Astrocyte of the cerebellum (primary cell): ENCODE data around the gene NRROS.

ENCODE experiments used
- DNase-seq: peaks from one replicate; pipeline ENCODE4 v3.0.0-alpha.2; 2011; ENCODE audit warnings: low read depth
- H3K4me3 ChIP-seq: 2 replicates; pipeline ENCODE4 v1.5.1; 2011; ENCODE audit warnings: mild to moderate bottlenecking, low read depth, low read length, moderate library complexity
- CTCF ChIP-seq: IDR thresholded peaks from 2 replicates; pipeline ENCODE4 v1.5.1; 2012; ENCODE audit warnings: low read length, low read depth, moderate library complexity, mild to moderate bottlenecking; ENCODE audit errors: missing control alignments
- in situ Hi-C: cut with HindIII; loops from 2 replicates; pipeline ENCODE4 v1.10.0; 2017; ENCODE audit warnings: low sequenced_read_pairs

The NRROS gene

GRCh38 chr3:196624907-196625306, 14.6 kb upstream of the NRROS start:
- H3K4me3 ChIP-seq: no peak overlapping the region
- TF ChIP-seq CTCF: no peak
- in situ Hi-C loops: no loop called here
- DNase-seq: no peak

- in situ Hi-C loops: no loop called here
- no peak for TF ChIP-seq CTCF
- no peak for DNase-seq
- no peak overlapping the region for H3K4me3 ChIP-seq
Measured at GRCh38 chr3:196625331-196625730, 14.2 kb upstream of the NRROS start.

- no peak overlapping the region for H3K4me3 ChIP-seq
- TF ChIP-seq CTCF: no peak
- in situ Hi-C loops: no loop called here
- DNase-seq: no peak
Measured at GRCh38 chr3:196627918-196628231, 11.6 kb upstream of the NRROS start.

GRCh38 chr3:196629228-196629627, 10.3 kb upstream of the NRROS start:
- in situ Hi-C loops: no loop called here
- no peak overlapping the region for H3K4me3 ChIP-seq
- no peak for DNase-seq
- TF ChIP-seq CTCF: no peak

GRCh38 chr3:196631682-196632045, 7.8 kb upstream of the NRROS start:
- in situ Hi-C loops: loop anchor here (10.0 kb wide), 1 partner anchor 63 kb away; no protein-coding TSS in a partner anchor
- TF ChIP-seq CTCF: no peak
- no peak for DNase-seq
- H3K4me3 ChIP-seq: peak overlapping the region; percentile 56

GRCh38 chr3:196632046-196632751, 7.3 kb upstream of the NRROS start:
- in situ Hi-C loops: loop anchor here (10.0 kb wide), 1 partner anchor 63 kb away; no protein-coding TSS in a partner anchor
- no peak for TF ChIP-seq CTCF

More at GRCh38 chr3:196632046-196632751, 7.3 kb upstream of the NRROS start:
- peak overlapping the region; percentile 56 for H3K4me3 ChIP-seq
- no peak for DNase-seq
